A549 treated with Mapracorat at 1 μM for 4 hours (cell line): Measurements from ENCODE around the gene ITGA8. TPM values are rescaled to one million over a fixed set of nuclear protein-coding genes. Genes with fewer than 3 reads are reported as not detected.

Experiments
- total RNA-seq: library from RNA; stranded (reverse); fragments of 200-300 nt; extraction: Qiagen RNA extraction; gene quantifications from 5 replicates; pipeline ENCODE4 v1.2.3, GENCODE V29; 2022

ITGA8 gene
- total RNA-seq = not detected in 5 replicates

GRCh38 chr10:15719899-15720634 lies at the start of gene ITGA8:
Gene ITGA8, minus strand, starts transcription at chr10:15719922. Its CDS starts 151 bp downstream, at chr10:15719771.

Other genes starting within 250 kb of the ITGA8 start
- gene MINDY3, start 140.6 kb upstream of the ITGA8 start, total RNA-seq = 13.0 to 15.3 TPM (median 14.4 TPM) in 5 replicates